Fibroblast of mammary gland (primary cell): ENCODE results near the gene IFNAR2.
A peak's percentile ranks its signal among the peaks of the same experiment; 100 is the strongest.

Experiments
- DNase-seq: peaks from one replicate; pipeline ENCODE4 v3.0.0-alpha.2; 2010; ENCODE audit warnings: low read depth
- H3K4me3 ChIP-seq: 2 replicates; pipeline ENCODE4 v1.5.1; 2011; ENCODE audit warnings: low read depth, mild to moderate bottlenecking, low read length, moderate library complexity; ENCODE audit not compliant: control insufficient read depth
- TF ChIP-seq, protein P1 (sequence below): conservative IDR thresholded peaks from 2 replicates; pipeline ENCODE4 v1.5.1; 2011; ENCODE audit warnings: low read depth, low read length, inconsistent platforms; ENCODE audit not compliant: control insufficient read depth, insufficient read depth

IFNAR2 gene

DNA sequence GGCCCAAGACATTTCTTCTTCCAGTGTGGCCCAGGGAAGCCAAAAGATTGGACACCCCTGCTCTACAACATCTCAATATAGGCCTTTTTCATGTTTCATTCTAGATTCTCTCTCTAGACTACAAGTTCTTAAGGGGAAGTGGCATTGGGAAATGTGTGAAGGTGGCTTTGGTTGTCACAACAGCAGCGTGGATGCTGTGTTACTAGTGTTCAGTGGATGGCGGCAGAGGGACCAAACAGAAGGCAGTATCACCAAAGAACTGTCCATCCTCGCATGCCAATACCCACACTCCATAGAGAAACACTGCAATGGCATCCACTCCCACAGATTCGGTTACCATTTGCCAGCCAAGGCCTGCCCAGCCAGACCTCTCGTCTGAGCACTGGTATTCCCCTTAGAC, 24.3 kb upstream of the IFNAR2 start:
- H3K4me3 ChIP-seq: no peak overlapping the region
- no peak for DNase-seq
- TF ChIP-seq, protein P1, sequence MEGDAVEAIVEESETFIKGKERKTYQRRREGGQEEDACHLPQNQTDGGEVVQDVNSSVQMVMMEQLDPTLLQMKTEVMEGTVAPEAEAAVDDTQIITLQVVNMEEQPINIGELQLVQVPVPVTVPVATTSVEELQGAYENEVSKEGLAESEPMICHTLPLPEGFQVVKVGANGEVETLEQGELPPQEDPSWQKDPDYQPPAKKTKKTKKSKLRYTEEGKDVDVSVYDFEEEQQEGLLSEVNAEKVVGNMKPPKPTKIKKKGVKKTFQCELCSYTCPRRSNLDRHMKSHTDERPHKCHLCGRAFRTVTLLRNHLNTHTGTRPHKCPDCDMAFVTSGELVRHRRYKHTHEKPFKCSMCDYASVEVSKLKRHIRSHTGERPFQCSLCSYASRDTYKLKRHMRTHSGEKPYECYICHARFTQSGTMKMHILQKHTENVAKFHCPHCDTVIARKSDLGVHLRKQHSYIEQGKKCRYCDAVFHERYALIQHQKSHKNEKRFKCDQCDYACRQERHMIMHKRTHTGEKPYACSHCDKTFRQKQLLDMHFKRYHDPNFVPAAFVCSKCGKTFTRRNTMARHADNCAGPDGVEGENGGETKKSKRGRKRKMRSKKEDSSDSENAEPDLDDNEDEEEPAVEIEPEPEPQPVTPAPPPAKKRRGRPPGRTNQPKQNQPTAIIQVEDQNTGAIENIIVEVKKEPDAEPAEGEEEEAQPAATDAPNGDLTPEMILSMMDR: no peak

DNA sequence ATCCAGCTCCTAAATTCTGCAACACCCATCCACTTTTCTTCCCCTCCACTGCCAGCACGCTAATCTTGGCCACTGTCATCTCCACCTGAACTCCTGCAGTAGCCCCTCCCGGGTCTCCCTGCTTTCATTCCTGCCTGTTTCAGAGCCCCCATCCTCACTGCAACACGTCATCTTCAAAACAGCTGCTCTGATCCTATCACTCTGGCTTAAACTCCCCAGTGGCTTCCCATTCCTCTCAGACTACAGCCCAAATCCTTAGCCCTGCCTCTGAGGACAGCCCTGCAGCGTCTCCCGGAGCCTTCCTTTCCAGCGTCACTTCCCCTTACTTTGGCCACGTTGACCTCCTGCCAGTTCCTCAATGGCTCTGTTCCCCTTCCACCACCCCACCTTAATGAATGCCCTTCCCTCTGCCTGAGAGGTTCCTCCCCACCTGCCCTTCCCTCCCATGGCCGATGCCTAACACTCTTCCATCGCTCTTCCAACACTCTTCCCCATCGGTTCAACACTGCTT, 22.9 kb upstream of the IFNAR2 start:
- DNase-seq: no peak
- TF ChIP-seq, protein P1: no peak
- H3K4me3 ChIP-seq: no peak overlapping the region

DNA sequence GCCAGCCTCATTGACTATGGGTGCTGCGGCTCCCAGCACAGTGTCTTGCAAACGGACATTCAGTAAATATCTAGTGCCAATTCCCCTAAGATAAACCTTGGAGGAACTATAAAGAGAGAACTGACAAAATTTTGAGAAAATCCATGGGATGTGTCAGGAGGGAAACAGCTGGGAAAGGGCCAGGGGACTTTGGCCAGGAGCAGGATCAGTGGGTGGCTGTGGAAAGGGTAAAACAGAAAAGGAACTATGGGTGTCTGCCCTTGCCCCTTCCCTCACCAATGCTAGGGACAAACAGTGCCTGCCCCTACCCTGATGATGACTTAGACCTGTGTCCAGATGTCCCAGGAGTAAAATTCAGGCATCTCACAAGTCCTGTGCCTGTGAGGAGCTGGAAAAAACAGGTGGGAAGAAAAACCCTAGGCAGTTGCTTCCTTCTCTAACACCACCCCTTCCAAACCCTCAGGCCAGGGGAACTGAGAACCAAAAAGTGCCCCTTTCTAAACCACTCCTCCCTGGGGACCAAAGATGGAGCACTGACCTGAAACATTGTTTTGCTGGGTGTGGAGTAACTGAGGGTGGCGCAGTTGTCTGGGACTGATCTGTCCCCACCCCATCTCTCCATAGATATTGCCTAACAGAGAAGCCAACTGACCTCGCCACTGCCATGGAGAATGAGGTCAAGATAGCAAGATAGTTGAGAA, 22.1 kb upstream of the IFNAR2 start:
- no peak overlapping the region for H3K4me3 ChIP-seq

DNA sequence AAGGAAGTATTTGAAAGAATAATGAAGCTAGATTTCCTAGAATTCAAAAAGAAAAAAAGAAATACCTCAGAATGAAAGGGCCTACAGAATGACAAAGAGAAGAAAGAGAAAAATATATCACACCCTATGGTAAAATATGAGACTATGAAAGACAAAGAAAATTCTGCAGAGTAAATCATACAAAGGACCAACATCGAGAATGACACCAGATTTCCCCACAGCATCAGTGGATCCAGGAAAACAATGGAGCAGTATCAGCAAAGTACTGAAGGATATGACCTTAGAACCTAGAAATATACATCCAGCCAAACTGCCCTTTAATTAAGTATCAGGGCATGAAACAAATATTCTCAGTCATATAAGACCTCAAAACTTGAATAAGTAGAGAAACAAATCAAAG, 21.2 kb upstream of the IFNAR2 start:
- TF ChIP-seq, protein P1: no peak
- DNase-seq: peak; percentile 11
- no peak overlapping the region for H3K4me3 ChIP-seq

More for the DNA sequence above, 22.1 kb upstream of the IFNAR2 start:
- no peak for DNase-seq
- TF ChIP-seq, protein P1: no peak

DNA sequence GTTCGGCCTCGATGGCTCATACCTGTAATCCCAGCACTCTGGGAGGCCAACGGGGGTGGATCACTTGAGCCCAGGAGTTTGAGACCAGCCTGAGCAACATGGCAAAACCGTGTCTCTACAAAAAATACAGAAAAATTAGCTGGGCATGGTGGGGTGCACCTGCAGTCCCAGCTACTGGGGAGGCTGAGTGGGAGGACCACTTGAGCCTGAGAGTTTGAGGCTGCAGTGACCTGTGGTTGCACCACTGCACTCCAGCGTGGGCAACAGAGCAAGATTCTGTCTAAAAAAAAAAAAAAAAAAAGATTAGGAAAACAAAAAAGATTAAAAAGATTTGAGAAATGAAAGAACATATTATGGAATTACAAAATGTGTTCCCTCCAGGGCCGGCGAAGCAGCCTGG, 18.4 kb upstream of the IFNAR2 start:
- TF ChIP-seq, protein P1: no peak
- no peak overlapping the region for H3K4me3 ChIP-seq
- no peak for DNase-seq

DNA sequence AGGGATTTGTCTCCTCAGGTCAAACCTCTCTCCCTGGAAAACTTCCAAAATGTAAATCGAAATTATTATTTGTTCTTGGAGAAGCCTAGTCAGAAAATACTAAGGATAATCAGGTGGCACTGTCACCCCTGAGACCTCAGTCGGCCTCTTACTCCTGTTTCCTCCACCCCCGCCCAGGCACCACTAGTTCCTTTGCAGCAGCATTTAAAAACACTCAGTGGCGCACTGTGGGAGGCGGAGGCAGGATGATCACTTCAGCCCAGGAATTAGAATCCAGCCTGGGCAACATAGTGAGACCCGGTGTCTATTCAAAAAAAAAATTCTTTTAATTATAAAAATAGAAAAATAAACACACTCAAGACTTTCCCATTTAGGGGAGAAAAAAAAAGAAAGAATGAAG, 18.0 kb upstream of the IFNAR2 start:
- TF ChIP-seq, protein P1: no peak
- DNase-seq: no peak
- H3K4me3 ChIP-seq: no peak overlapping the region
